HFF-Myc (cell line): ENCODE measurements around the gene EEF1A2.

Experiments used
- DNase-seq: peaks from one replicate; pipeline ENCODE4 v3.0.0-alpha.2; 2011; ENCODE audit warnings: low read depth; ENCODE audit errors: extremely low read depth
- H3K4me3 ChIP-seq: replicated peaks from 2 replicates; pipeline ENCODE4 v1.5.1; 2011; ENCODE audit warnings: low read depth, mild to moderate bottlenecking, control low read depth, low read length
- TF ChIP-seq, protein P1 (sequence below): IDR thresholded peaks from 2 replicates; pipeline ENCODE4 v1.5.1; 2012; ENCODE audit warnings: mild to moderate bottlenecking, low read depth, low read length, control low read depth; ENCODE audit errors: missing control alignments

The EEF1A2 gene

DNA sequence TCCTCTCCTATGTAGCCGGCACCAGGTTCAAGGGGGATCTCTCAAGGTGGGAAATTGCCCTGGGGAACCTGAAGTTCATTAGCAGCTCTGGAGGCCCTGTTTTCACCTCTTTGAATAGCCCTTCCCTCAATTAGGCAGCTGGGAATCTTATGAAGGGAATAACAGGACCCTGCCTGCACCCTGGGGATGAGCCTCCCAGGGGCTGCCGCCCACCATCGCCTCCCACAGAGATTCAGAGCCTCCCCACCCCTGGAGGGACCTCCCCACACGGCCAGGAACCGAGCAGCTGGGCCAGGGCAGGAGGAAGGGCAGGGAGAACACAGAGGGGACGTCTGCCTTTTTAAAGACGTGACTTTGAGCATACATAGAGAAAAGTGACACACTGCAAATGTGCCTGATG lies 4.6 kb upstream of the EEF1A2 start:
- no peak for DNase-seq
- TF ChIP-seq, protein P1, sequence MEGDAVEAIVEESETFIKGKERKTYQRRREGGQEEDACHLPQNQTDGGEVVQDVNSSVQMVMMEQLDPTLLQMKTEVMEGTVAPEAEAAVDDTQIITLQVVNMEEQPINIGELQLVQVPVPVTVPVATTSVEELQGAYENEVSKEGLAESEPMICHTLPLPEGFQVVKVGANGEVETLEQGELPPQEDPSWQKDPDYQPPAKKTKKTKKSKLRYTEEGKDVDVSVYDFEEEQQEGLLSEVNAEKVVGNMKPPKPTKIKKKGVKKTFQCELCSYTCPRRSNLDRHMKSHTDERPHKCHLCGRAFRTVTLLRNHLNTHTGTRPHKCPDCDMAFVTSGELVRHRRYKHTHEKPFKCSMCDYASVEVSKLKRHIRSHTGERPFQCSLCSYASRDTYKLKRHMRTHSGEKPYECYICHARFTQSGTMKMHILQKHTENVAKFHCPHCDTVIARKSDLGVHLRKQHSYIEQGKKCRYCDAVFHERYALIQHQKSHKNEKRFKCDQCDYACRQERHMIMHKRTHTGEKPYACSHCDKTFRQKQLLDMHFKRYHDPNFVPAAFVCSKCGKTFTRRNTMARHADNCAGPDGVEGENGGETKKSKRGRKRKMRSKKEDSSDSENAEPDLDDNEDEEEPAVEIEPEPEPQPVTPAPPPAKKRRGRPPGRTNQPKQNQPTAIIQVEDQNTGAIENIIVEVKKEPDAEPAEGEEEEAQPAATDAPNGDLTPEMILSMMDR: no peak
- H3K4me3 ChIP-seq: no peak overlapping the region

GRCh38 chr20:63502671-63503172 lies 3.8 kb upstream of the EEF1A2 start:
- no peak for DNase-seq
- H3K4me3 ChIP-seq: no peak overlapping the region
- TF ChIP-seq, protein P1: no peak

- no peak overlapping the region for H3K4me3 ChIP-seq
- TF ChIP-seq, protein P1: no peak
- no peak for DNase-seq
These were observed 3.2 kb upstream of the EEF1A2 start for GRCh38 chr20:63501818-63502670.

DNA sequence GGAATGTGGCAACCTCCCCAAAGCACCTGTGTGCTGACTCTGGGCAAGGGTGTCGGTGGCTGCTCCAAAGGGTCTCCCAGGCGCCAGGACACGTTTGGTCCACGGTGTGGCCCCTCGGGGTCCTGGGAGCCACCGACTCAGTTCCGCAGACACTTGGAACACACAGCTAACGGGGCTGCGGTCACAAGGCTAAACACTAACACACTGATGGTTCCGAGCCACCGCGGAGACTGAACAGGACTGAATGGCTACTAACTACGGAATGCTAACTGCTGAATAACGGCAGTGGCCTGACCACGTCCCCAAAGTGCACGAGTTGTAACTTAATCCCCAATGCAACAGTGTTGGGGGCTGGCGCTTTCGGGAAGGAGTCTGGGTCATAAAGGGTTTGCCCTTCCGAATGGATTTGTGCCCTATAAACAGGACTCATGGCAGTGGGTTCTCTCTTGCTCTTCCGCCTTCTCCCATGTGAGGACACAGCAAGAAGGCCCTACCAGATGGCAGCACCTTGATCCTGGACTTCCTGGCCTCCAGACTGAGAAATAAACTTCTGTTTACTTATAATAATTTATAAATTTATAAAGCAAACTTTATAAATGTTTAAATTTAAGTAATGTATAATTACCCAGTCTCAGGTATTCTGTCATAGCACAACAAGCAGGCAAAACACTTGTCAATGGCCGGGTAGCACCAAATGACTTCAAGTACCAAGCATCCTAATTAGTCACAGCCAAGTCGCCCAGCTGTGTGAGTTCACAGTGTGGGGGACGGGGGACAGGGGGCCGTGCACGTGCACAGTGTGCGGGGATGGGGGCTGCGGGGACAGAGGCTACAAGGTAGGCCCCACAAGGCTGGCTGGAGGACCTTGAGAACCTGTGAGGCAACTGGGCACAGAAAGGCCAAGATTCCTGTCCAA lies 2.3 kb upstream of the EEF1A2 start:
- no peak for DNase-seq
- TF ChIP-seq, protein P1: no peak
- no peak overlapping the region for H3K4me3 ChIP-seq

- no peak for DNase-seq
- H3K4me3 ChIP-seq: no peak overlapping the region
- TF ChIP-seq, protein P1: no peak
These were observed 1.4 kb upstream of the EEF1A2 start for GRCh38 chr20:63500151-63500901.

DNA sequence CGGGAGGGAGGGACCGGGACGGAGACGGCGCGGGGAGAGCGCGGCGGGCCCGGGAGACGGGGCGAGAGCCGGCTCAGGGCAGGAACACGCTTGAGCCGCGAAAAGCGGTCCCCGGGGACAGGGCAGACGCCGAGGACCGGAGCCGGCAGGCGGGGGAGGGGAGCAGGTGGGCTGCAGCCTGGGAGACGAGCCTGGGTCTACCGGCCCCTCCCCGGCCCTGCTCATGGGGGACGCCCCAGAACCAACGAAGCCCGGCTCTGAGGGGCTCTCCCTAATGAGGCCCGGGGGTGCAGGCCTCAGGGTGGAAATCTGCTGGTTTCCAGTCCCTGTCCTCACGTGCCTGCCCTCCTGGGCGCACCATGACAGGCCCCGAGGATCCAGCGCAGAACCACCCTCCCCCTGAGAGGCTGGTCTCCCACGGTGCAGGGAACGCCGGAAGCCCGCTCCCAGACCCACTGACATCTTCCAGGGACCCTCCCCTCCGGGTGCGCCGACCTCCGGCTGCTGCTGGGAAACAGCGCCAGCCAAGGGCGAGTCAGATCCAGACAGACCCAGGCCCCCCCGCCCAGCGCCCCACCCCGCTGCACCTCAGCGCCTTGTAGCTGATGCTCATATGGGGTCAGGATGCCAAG lies 571 bp upstream of the EEF1A2 start:
- no peak overlapping the region for H3K4me3 ChIP-seq
- TF ChIP-seq, protein P1: no peak
- no peak for DNase-seq
